ENCODE data around the gene UAP1. TPM values are rescaled to one million over a fixed set of nuclear protein-coding genes. Genes with fewer than 3 reads are reported as not detected.

Gene UAP1
- total and polyA plus RNA-seq, 2 donors (not counting 1 experiment from before 2014, with no cell fraction given) = 5.3 to 16.4 TPM

- Histone ChIP-seq H3K4me3 (ENCODE audit: control extremely low read depth in 1 of 5, extremely low read depth in 1 of 5, insufficient read depth in 1 of 5, low read depth in 2 of 5, low read length in 4 of 5) (no peak overlapping the region), H3K36me3 (replicated peaks in 1 of 2; ENCODE audit: control extremely low read depth in 1 of 2, control insufficient read depth in 1 of 2, extremely low read depth in 1 of 2, insufficient read depth in 2 of 2, low read length in 1 of 2) (no peaks in the 10 kb centered on the region), H2AFZ (ENCODE audit: insufficient read depth, low read depth, low read length, poor library complexity, severe bottlenecking) (no peak overlapping the region), H3K9me3 (ENCODE audit: control extremely low read depth in 1 of 3, control insufficient read depth in 2 of 3, insufficient read depth in 1 of 3, low read length in 2 of 3) (no peaks in the 10 kb centered on the region), H3K4me2 (replicated peaks; ENCODE audit: low read depth, low read length, poor library complexity, severe bottlenecking) (no peak overlapping the region), H3K4me1 (ENCODE audit: control insufficient read depth in 2 of 2, insufficient read depth in 2 of 2, low read length in 2 of 2) (no peaks in the 10 kb centered on the region), H3K9ac (ENCODE audit: low read length) (no peak overlapping the region), H3K27ac (ENCODE audit: low read length in 2 of 2) (no peak overlapping the region), H3K27me3 (replicated peaks in 1 of 4; ENCODE audit: control extremely low read depth in 1 of 4, control insufficient read depth in 3 of 4, insufficient read depth in 4 of 4, low read length in 3 of 4) (peaks cover 0 to 7% (median 2%) of the 10 kb centered on the region in 4 experiments), H4K20me1 (ENCODE audit: control insufficient read depth, insufficient read depth, low read length, poor library complexity, severe bottlenecking) (no peaks in the 10 kb centered on the region), H3K79me2 (ENCODE audit: control insufficient read depth, insufficient read depth, low read length) (no peaks in the 10 kb centered on the region)
- intact Hi-C loops (cut with micrococcal nuclease) = no loop called here
- TF ChIP-seq EZH2 (IDR thresholded peaks at IDR 0.05; ENCODE audit: borderline replicate concordance, insufficient read depth, low read depth, low read length, poor library complexity, severe bottlenecking) = no peak
- no peak for TF ChIP-seq CTCF (IDR thresholded peaks at IDR 0.05)
- CTCF ChIA-PET = interaction anchor here (0.7 kb wide), 1 partner anchor 9 kb away, joined by 3 read pairs; no protein-coding TSS in a partner anchor
- 89% methylated on average over 6 of the region's 10 CpGs for WGBS (ENCODE audit: insufficient coverage)
- Mint-ChIP-seq H3K4me1 (no peaks in the 10 kb centered on the region), H3K27ac (no peak overlapping the region), H3K27me3 (peaks cover 20% of the 10 kb centered on the region), H3K4me3 (no peak overlapping the region), H3K9me3 (ENCODE audit: insufficient read depth) (no peaks in the 10 kb centered on the region)
- POLR2A ChIA-PET = no interaction called here
- DNase-seq = no peak
- ATAC-seq (ENCODE audit: low read depth) = no peak
Observed at GRCh38 chr1:162631546-162632191, 70.1 kb downstream of the UAP1 start.

- no peaks in the 10 kb centered on the region for H3K36me3 ChIP-seq (replicated peaks in 1 of 2; ENCODE audit: control extremely low read depth in 1 of 2, control insufficient read depth in 1 of 2, extremely low read depth in 1 of 2, insufficient read depth in 2 of 2, low read length in 1 of 2)
- CTCF ChIA-PET = interaction anchor here (0.7 kb wide), 1 partner anchor 9 kb away, joined by 3 read pairs; no protein-coding TSS in a partner anchor
- no peak within 1 kb of the TSS for H3K9ac ChIP-seq (ENCODE audit: low read length)
- Mint-ChIP-seq H3K27me3 (peaks cover 16% of the 10 kb centered on the region), H3K27ac (no peak within 1 kb of the TSS), H3K4me3 (no peak within 1 kb of the TSS), H3K4me1 (no peaks in the 10 kb centered on the region), H3K9me3 (ENCODE audit: insufficient read depth) (no peaks in the 10 kb centered on the region)
- H3K79me2 ChIP-seq (ENCODE audit: control insufficient read depth, insufficient read depth, low read length) = no peaks in the 10 kb centered on the region
- H3K9me3 ChIP-seq (ENCODE audit: control extremely low read depth in 1 of 3, control insufficient read depth in 2 of 3, insufficient read depth in 1 of 3, low read length in 2 of 3) = no peaks in the 10 kb centered on the region
- no peaks in the 10 kb centered on the region for H4K20me1 ChIP-seq (ENCODE audit: control insufficient read depth, insufficient read depth, low read length, poor library complexity, severe bottlenecking)
- 95% methylated on average over 3 of the region's 4 CpGs for whole genome bisulfite sequencing (ENCODE audit: insufficient coverage)
- no peaks in the 10 kb centered on the region for H3K4me1 ChIP-seq (ENCODE audit: control insufficient read depth in 2 of 2, insufficient read depth in 2 of 2, low read length in 2 of 2)
- no peak for ATAC-seq (ENCODE audit: low read depth)
- POLR2A ChIA-PET = no interaction called here
- peaks cover 0 to 7% (median 2%) of the 10 kb centered on the region in 4 experiments for H3K27me3 ChIP-seq (replicated peaks in 1 of 4; ENCODE audit: control extremely low read depth in 1 of 4, control insufficient read depth in 3 of 4, insufficient read depth in 4 of 4, low read length in 3 of 4)
- no peak within 1 kb of the TSS for H3K4me2 ChIP-seq (replicated peaks; ENCODE audit: low read depth, low read length, poor library complexity, severe bottlenecking)
- TF ChIP-seq EZH2 (IDR thresholded peaks at IDR 0.05; ENCODE audit: borderline replicate concordance, insufficient read depth, low read depth, low read length, poor library complexity, severe bottlenecking) (no peak), CTCF (IDR thresholded peaks at IDR 0.05) (no peak)
- no peak within 1 kb of the TSS for H3K4me3 ChIP-seq (ENCODE audit: control extremely low read depth in 1 of 5, extremely low read depth in 1 of 5, insufficient read depth in 1 of 5, low read depth in 2 of 5, low read length in 4 of 5)
- DNase-seq = no peak
- H2AFZ ChIP-seq (ENCODE audit: insufficient read depth, low read depth, low read length, poor library complexity, severe bottlenecking) = no peak within 1 kb of the TSS
- intact Hi-C loops (cut with micrococcal nuclease) = no loop called here
- no peak within 1 kb of the TSS for H3K27ac ChIP-seq (ENCODE audit: low read length in 2 of 2)
Observed at GRCh38 chr1:162632217-162632666, 70.7 kb downstream of the UAP1 start, which contains the start of gene DDR2. TSS of gene DDR2 (plus strand) at chr1:162632464. CDS start at chr1:162719064, 86,600 bp downstream.
